HG02763 (cell line): ENCODE data around the gene ZBTB18.
"Not testable (repeated sequence)": the region's sequence is repeated elsewhere in the genome, so short reads cannot be mapped to it uniquely, and the experiment has no call there.

Experiments used
- ATAC-seq: cut with Tn5 transposase; IDR thresholded peaks from one replicate; pipeline ENCODE4 v1.9.1; 2021; ENCODE audit warnings: mild to moderate bottlenecking, moderate library complexity; ENCODE audit not compliant: unreplicated experiment

Gene ZBTB18

DNA sequence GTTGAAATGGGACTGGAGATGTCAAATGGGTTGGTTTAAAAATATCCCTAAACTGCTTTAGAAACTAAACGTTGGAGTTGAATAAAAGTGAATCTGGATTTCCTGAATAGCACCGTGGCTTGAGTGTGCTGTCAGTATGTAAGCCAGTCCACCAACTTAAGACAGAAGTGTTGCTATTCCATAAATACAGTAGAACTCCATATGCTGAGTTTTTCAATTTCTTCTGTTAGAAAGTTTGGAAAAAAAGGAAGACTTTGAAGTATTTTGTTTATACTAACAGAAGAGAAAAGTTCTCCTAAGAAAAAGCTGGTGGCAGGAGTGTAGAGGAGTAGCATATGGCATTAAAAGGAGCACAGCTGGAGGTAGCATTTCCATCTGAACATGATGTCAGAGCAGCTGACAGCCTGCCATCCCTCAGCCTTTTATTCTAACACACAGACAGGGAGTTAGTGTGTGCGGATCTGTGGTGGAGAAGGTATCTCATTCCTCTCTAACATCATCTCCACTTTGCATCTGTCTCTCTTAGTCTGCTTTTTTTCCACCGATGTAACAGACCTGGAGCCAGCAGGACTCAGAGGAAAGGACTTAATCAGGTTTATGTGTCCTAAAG lies at the start of gene ZBTB18:
TSS of gene ZBTB18 (plus strand) at position 449 of the 610 bp plus-strand sequence. CDS start at position 598, 149 bp downstream.
- no peak for ATAC-seq

DNA sequence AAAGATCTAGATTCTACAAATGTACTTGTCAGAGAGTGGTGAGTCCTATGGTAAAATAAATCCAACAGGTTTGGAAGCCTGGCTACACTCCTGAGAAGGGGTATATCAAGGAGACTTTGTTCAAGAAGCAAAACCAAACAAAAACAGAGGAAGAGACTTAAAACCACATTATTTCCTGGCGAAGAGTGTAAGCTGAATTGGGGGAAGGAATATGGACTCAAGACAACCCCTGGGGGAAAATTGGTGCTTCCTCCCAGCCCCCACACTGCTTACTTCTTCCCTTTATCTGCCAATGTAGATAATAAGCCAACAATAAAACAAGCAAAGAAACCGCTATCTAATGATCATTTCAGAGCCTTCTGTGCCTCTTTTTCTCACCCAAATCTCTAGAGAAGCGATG lies 48.4 kb upstream of the ZBTB18 start:
- no peak for ATAC-seq

DNA sequence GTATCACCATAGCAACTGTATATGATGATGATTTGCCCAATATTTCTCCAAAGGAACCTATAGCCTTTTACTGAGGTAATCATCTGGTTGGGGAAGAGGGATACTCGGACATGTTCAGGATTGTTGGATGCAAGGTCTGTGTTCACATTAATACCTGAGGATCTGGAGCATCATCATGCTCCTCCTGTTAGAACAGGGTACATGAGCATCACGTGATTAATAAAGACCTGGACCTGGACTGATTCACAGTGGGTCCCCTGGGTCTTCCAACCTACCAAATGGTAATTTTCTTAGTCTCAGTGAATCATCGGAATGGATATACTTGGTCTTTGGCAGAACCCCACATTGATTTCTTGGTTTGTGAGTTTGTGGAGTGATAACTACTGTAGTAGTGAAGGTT lies 45.6 kb upstream of the ZBTB18 start:
- ATAC-seq = no peak

DNA sequence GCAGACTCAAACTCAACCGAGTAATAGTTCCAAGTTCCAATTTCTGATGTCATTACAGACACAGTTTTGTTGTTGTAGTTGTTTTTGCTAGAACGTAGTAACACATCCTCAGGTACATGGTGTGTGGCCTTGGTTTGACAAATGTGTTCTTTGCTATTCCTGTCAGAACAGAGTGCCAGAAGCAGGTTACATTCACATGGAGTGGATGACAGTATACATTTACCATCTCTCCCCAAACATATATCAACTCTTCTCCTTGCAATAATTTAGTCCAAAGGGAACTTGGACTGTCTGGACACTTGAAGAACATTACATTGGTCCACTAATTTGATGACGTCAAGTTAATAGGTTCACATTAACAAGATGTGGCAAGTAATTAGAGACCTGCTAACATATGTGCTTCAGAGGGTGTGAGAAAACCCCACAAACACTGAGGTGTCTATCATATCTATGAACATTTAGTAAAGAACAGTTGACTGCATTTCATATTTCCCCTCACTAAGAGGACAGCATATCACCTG lies 44.6 kb upstream of the ZBTB18 start:
- ATAC-seq = no peak

DNA sequence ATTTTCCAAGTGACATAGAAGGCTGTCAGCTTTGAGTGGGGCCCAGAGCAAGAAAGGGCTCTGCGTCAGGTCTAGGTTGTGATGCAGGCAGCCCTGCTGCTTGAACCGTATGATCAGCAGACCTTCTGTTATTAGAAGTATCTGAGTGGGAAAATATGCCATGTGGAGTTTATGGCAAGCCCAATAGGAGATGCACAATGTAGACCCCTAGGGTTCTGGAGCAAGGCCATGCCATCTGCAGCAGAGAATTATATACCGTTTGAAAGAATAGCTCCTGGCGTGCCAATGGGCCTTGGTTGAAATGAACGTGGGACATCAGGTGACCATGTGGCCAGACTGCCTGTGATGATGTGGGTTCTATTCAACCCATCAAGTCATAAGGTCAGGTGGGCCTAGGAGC lies 44.1 kb upstream of the ZBTB18 start:
- no peak for ATAC-seq

DNA sequence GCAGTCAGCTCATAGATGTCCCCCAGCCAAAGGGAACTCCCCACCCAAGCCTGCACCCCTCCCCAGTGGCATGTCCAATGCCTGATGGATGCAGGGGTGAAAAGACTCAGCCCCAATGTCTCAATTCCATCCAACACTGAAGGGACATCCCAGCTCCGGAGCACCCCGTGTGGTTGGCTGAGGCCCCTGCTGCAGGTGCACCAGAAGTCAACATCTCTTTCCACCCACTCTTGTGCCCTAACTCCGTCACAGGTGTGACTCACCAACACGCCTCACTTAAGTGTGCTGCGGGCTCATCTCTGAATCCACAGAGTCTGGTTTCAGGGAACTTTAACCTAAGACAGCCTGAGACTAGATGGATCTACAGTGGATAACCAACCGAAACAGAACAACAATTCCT lies 40.9 kb upstream of the ZBTB18 start:
- no peak for ATAC-seq

DNA sequence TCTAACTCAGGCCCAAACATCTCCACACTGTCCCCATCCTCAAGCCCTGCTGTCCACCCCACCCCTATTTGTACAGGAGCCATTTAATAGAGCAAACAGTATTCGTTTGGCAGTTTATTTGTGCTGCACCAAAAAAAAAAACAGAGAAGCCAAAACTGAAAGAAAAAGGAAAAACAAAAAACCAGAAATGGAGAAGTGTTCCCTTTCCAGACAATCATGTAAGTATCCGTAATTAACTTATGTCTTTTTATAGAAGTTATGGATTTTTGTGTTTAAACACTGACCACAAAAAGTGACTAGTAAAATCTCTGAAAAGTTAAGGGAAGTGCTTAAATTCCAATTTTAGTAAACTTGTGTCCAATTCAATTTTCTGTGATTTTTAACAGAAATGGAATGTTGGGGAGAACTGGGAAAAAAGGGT lies 40.4 kb upstream of the ZBTB18 start:
- no peak for ATAC-seq

DNA sequence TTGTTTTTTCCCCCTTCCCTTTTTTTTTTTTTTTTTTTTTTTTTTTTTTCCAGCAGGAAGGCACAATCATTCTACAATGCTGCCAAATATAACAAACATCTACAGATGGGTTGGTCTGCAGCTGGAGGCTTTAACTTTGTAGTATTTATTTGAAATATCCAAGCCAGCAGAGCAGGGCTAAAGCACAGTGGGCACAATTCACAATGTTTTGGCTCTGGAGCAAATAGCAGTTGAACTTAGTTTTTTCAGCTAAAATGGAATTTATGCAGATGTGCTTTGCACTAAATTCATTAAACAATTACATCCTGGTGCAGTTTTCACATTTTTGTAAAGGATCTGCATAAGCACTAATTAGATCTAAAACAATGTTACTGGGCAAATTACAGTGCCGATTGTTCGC lies 39.8 kb upstream of the ZBTB18 start:
- no peak for ATAC-seq

DNA sequence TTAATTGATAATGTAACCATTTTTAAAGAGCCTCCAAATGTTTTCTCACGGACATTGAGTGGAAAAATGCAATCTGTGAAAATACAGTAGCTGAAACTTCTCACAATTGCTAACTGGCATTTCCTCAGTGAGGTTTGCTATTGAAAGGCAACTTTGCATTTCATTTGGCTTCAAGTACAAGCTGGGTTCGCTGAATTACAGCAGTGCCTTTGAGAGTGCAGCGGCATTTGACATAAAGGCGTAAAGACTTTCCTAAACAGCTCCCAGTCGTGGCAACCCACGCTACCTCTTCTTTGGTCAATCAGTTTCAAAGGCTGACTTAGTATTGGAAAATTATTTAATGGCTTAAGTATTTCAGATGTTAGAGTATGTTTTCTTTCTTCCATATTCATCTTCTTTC lies 39.3 kb upstream of the ZBTB18 start:
- ATAC-seq = no peak

DNA sequence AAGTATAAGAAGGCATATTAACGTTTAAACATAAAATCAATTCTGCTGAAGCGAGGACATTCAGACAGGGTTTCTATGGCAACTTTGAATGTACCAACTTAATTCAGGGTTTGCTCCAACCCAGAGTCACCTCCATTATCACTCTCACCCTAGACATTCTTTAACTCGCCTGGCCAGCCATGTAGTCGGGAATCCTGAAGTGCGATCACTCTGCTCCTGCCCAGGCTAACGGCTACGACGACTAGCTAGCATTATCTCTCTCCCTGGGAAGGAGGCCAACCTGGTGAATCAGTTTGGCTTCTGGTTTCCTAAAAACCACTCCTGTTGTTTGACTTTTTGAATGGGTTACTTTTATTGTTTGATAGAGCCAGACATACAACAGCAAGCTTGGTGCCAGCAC lies 38.9 kb upstream of the ZBTB18 start:
- ATAC-seq = no peak

DNA sequence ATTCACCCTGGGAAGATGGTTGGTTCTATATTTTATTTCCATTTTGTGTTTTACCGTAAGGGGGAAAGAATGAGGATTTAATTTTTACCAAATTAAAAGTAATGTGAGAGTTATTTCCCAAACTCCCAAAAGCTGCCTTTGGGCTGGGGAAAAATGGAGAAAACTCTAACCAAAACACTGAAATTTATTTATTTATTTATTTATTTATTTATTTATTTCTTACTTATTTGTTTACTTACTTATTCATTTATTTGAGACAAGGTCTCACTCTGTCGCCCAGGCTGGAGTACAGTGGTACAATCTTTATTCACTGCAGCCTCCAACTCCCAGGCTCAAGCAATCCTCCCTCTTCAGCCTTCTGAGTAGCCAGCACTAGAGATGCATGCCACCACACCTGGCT lies 38.0 kb upstream of the ZBTB18 start:
- no peak for ATAC-seq

DNA sequence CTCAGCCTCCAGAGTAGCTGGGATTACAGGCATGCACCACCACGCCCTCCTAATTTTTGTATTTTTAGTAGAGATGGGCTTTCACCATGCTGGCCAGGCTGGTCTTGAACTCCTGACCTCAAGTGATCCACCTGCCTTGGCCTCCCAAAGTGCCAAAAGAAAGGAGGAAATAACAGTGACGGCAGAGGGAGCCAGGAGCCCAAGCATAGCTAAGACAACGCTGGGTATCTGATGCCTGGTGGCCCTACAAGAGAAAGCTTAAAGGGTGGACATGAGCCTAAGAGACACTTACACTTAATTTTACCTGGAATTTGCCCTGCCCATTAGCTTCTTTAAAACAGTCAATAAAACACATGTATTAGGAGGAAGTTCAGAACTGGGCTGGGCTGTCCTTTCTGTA lies 36.2 kb upstream of the ZBTB18 start:
- not testable (repeated sequence) for ATAC-seq

DNA sequence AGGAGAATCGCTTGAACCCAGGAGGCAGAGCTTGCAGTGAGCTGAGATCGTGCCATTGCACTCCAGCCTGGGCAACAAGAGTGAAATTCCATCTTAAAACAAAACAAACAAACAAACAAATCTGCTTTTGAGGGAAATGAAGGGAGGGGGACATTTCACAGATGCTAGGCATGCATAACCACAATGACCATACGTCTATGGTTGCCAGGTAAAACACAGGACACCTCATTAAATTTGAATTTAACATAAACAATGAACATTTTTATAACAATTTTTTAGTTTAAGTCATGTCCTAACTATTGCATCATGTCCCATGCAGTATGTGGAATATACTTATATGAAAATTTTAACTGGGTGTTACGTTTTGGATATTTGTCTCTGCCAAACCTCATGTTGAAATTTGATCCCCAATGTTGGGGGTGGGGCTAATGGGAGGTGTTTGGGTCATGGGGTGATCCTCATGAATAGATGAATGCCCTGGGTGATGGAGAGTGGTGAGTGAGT lies 31.0 kb upstream of the ZBTB18 start:
- ATAC-seq = no peak

DNA sequence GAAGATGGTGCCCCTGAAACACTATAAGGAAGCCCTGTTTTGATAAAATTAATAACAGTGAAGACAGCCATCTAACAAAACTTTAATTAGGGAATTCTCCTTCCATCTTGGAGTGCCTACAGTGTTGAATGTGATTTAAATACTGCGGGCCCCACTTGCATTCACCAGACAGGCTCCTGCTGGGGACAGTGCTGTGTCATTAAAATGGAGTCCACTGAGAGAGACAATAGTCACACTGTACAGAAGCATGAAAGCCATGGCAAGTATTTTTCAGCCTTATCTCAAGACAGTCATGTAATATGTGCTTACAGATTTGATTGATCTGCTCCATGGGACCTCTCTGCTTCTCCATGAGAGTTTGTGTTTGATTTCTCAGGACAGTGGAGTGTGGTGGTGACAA lies 29.7 kb upstream of the ZBTB18 start:
- no peak for ATAC-seq

DNA sequence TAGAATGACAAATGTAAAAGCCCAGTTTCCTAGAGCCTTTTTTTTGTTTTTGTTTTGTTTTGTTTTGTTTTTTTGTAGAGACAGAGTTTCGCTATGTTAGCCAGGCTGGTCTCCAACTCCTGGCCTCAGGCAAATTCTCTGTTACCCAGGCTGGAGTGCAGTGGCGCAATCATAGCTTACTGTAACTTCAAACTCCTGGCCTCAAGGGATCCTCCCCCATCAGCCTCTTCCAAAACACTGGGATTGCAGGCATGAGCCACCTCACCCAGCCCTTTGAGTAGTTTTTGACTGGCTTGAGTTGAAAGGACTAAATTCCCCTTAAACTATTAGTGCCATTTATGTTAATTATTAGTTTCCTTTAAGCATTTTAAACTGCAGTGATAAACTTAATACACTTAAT lies 28.8 kb upstream of the ZBTB18 start:
- ATAC-seq = no peak

DNA sequence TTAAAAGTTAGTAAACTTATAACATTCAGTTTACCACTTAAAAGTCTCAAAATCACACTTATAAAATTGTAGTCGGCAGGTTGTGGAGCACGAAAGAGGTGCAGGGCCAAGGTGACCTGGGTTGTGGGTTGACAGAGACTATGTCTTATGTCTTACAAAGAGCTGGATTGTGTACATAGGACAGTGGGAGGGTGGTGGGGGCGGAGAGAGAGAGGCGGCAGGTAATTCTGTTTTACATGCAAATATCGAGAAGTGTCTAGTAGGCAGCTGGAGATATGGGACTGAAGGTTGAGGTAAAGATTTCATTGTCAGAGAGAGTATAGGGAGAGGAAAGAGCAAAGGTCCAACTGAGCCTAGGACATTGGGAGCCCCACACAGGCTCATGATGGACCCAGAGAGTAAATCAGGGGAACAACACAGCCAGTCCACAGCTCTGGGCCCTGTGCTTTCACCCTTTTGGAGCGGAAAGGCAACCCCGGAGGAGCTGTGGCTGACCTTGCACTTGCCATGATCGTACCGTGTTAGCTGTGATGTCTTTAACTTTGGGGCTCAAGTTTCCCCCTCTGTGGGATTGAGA lies 28.1 kb upstream of the ZBTB18 start:
- no peak for ATAC-seq

DNA sequence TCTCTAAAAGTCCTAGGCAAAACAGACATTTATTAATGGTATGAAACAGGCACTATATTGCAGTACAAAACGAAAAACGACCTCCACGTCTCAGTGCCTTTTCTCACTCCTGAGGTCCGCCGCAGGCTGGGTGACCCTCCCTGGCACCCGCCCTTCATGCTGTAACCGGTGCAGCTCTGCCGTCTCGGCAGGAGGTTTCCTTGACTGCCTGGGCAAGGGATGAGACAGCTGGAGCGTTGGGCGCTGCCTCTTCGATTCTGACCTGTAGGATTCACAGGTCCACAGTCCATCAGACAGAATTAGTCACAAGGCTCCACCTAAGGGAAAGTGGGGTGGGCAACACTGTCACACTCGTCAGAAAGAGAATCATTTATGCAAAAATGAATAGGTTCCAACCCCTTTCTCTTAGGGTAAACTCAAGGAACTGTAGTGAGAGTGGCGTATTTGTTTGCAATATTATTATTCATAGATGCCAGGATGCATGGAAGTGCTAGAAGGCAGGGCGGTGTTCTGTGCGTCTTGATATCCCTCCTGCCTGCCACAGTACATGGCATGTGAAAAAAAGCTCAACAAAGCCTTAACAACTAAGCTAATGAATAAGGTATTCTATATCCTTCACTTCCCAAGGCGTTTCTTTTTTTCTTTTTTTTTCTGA lies 23.5 kb upstream of the ZBTB18 start:
- ATAC-seq = no peak

DNA sequence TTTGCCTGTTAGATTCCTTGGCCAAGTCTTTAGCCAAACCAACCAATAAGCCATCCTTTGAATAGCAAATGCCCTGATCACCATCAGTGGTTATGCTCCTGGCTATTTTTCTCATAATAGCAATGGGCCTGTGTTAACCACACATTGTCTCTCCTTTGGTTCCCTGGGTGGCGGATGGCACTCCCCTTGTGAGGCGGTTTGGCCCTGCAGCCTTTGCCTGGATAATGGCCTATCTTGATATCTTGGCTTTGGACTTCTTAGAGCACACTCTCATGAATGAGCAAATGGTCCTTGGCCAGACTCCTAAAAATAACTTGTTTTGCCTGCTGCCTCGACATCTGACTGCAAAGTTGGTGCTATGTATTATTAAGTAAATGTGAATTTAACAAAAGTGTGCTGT lies 22.4 kb upstream of the ZBTB18 start:
- no peak for ATAC-seq

DNA sequence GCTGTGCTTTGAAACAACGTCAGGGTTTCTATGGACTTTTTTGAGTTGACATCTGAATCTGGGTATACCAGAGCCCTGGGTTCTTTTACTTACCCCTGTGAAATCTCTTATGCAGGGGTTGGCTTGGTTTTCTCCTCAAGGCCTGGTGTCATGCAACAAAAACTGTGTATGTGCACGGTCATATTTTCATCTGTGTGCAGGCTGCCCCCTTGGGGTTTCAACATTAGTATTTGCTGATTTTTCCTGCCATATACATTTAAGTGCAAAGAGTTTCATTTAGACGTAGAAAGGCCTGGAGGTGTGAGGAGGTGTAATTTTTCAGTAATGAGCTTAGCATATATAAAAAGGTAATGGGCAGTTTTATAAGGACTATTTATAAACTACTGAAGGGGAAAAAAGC lies 22.0 kb upstream of the ZBTB18 start:
- ATAC-seq = no peak

DNA sequence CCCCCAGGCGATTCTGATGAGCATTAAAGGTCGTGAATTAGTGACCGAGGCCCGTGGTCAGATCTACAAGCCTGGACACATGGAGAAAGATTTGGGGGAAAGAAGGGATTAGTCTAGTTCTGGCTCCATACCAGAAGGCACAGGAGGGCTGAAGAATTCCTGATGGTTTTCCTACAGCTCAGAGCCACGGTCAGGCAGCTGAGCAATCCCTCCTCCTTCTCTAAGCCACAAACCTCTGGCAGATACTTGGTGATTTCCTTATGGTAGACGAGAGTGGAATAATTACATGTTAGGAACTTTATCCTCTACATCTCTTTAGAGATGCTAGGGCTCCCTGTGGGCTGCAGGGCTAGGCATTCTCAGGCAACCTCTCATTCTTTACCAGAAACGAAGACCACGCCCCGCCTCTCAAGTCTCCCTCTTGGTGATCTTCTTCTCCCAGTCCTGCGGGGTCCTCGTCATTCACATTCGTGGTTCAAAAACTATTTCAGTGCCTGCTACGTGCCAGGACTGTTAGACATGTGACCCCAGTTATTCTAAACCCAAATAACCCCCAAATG lies 20.5 kb upstream of the ZBTB18 start:
- ATAC-seq = no peak

DNA sequence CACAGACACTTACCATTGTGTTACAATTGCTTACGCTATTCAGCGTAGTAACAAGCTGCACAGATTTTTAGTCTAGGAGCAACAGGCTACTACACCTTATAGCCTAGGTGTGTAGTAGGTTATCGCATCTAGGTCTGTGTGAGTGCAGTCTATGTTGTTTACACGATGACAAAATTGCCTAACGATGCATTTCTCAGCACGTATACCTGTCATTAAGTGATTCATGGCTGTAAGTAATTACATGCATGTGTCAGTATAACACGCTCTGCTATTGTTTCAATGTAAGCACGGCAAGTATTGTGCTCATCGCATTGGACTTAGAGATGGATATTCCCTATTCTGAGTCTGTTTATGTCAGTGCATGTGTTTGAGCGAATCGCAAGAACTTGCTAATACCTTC lies 15.7 kb upstream of the ZBTB18 start:
- no peak for ATAC-seq

DNA sequence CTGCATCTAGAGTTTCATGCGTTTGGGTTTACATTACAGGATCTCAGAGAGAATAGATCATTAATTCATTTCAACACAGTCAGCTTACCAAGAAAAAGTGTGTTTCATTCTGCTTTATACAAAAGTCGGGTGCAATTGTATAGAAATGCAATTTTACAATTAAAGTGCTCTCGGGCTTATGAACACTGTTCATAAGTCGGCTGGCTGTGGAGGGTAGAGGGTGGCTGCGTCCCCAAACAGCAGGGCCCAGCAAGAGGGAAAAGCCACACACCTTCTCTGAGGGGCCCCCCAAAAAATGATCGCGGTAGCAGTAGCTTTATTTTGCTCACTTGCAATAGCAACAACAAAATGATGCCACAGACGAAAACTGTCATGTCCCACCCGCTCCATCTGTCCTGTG lies 13.8 kb upstream of the ZBTB18 start:
- no peak for ATAC-seq
